ENCODE measurements around the gene RNF144B. TPM values are rescaled to one million over a fixed set of nuclear protein-coding genes. Genes with fewer than 3 reads are reported as not detected.
A peak's percentile ranks its signal among the peaks of the same experiment; 100 is the strongest.
"Not testable (repeated sequence)": the region's sequence is repeated elsewhere in the genome, so short reads cannot be mapped to it uniquely, and the experiment has no call there.

Gene RNF144B
- total RNA-seq, 3 donors from 2014 or later: 24.3 to 37.0 (median 24.8) TPM

DNA sequence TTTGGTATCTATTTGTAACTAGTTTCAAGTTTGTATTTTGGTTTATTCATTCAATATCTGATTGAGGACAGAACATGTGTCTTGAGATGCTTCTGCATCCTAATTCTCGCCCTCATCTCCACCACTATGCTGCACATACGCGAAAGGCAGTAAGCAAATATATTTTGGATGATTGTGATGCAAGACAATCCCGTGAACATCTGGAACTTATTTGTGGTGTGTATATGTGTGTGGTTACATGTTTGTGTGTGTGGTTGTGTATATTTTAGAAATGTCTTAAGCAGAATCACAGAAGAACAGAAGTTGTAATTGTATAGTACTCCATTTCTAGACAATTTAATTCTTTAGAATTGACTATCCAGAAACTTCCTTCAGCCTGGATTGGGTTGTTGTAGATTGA lies 35.1 kb upstream of the RNF144B start:
- no peaks in the 10 kb centered on the region for H3K36me3 ChIP-seq
- H3K27ac ChIP-seq: peak overlapping the region in 1 of 2 donors; percentile 59
- no peak for DNase-seq (ENCODE audit: low spot score in 2 of 2)
- H3K27me3 ChIP-seq: no peaks in the 10 kb centered on the region
- H3K9me3 ChIP-seq: no peaks in the 10 kb centered on the region
- TF ChIP-seq POLR2A (IDR thresholded peaks at IDR 0.05): no peak
- no peak for TF ChIP-seq POLR2AphosphoS5 (IDR thresholded peaks at IDR 0.05)
- no peak for TF ChIP-seq CTCF (IDR thresholded peaks at IDR 0.05)
- intact Hi-C loops (cut with DNase I; ENCODE audit: low total_unique reads): no loop called here
- H3K4me1 ChIP-seq: no peaks in the 10 kb centered on the region
- no peak overlapping the region for H3K4me3 ChIP-seq

DNA sequence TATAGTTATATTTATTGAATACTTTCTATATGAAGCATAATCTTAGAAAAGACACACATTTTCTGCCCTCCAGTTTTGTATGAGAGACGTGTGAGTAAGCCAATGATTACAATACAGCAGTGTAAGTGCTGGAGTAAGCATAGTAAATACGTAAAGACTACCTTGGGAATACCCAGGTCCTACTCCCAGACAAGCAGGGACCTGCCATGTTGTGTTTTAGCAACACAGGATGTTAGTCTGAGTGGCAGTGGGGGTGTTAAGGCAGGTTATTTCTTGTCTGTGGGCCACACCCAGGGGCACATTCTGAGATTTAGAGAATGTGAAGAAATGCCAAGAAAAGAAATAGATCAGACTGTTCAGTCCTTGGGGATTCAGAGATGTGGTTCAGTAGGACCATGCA lies 34.3 kb upstream of the RNF144B start:
- H3K4me3 ChIP-seq: no peak overlapping the region
- TF ChIP-seq POLR2A (IDR thresholded peaks at IDR 0.05): no peak
- TF ChIP-seq CTCF (IDR thresholded peaks at IDR 0.05): no peak
- TF ChIP-seq POLR2AphosphoS5 (IDR thresholded peaks at IDR 0.05): no peak

GRCh38 chr6:18353251-18353650 lies 33.9 kb upstream of the RNF144B start:
- Histone ChIP-seq H3K4me1 (no peaks in the 10 kb centered on the region), H3K4me3 (no peak overlapping the region), H3K9me3 (no peaks in the 10 kb centered on the region), H3K36me3 (no peaks in the 10 kb centered on the region), H3K27ac (no peak overlapping the region), H3K27me3 (no peaks in the 10 kb centered on the region)
- DNase-seq (ENCODE audit: low spot score in 2 of 2): no peak
- TF ChIP-seq POLR2AphosphoS5 (IDR thresholded peaks at IDR 0.05): no peak
- TF ChIP-seq POLR2A (IDR thresholded peaks at IDR 0.05): no peak
- TF ChIP-seq CTCF (IDR thresholded peaks at IDR 0.05): no peak
- intact Hi-C loops (cut with DNase I; ENCODE audit: low total_unique reads): no loop called here

More for the DNA sequence above, 34.3 kb upstream of the RNF144B start:
- intact Hi-C loops (cut with DNase I; ENCODE audit: low total_unique reads): no loop called here
- peak in 1 of 2 donors; percentile 75 for DNase-seq (ENCODE audit: low spot score in 2 of 2)
- H3K27me3 ChIP-seq: no peaks in the 10 kb centered on the region
- H3K36me3 ChIP-seq: no peaks in the 10 kb centered on the region
- no peaks in the 10 kb centered on the region for H3K4me1 ChIP-seq
- peak overlapping the region in 1 of 2 donors; percentile 59 for H3K27ac ChIP-seq
- H3K9me3 ChIP-seq: no peaks in the 10 kb centered on the region

DNA sequence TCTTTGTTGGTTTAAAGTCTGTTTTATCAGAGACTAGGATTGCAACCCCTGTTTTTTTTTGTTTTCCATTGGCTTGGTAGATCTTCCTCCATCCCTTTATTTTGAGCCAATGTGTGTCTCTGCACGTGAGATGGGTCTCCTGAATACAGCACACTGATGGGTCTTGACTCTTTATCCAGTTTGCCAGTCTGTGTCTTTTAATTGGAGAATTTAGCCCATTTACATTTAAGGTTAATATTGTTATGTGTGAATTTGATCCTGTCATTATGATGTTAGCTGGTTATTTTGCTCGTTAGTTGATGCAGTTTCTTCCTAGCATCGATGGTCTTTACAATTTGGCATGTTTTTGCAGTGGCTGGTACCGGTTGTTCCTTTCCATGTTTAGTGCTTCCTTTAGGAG lies 29.6 kb upstream of the RNF144B start:
- H3K36me3 ChIP-seq; DNase-seq (ENCODE audit: low spot score in 2 of 2); H3K27ac ChIP-seq; intact Hi-C loops (cut with DNase I; ENCODE audit: low total_unique reads); H3K4me3 ChIP-seq; H3K9me3 ChIP-seq; H3K27me3 ChIP-seq; H3K4me1 ChIP-seq: not testable (repeated sequence)

DNA sequence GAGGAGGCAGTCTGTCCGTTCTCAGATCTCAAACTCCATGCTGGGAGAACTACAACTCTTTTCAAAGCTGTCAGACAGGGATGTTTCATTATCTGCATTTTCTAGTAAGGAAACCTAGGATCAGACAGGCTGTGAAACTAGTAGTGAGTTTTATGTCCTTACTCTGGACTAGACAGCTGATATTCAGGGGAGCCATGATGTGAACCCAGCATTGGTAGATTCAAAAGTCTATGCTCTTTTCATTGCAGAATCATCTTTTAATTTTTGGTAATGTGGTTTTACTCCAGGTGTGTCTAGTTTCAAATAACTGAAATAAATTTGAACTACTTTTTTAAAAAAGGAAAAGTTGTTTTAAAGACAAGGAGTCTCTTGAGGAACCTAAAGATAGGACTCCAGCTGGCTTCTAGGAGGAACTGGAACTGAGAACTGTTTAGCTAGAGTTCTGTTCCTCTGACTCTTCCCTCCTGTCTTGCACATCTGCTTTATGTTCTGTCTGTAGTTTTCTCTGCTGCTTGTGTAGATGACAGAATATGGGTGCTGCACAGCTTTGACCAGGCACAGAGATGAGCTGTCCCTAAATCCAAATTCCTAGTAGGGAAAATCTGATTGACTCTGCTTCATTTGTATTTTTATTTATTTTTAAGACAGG lies 27.8 kb upstream of the RNF144B start:
- no peaks in the 10 kb centered on the region for H3K4me1 ChIP-seq
- no peaks in the 10 kb centered on the region for H3K36me3 ChIP-seq
- no peak overlapping the region for H3K4me3 ChIP-seq
- intact Hi-C loops (cut with DNase I; ENCODE audit: low total_unique reads): no loop called here
- H3K27ac ChIP-seq: no peak overlapping the region
- H3K9me3 ChIP-seq: no peaks in the 10 kb centered on the region
- DNase-seq (ENCODE audit: low spot score in 2 of 2): no peak
- TF ChIP-seq CTCF (IDR thresholded peaks at IDR 0.05): no peak
- no peak for TF ChIP-seq POLR2A (IDR thresholded peaks at IDR 0.05)
- TF ChIP-seq POLR2AphosphoS5 (IDR thresholded peaks at IDR 0.05): no peak
- H3K27me3 ChIP-seq: no peaks in the 10 kb centered on the region

DNA sequence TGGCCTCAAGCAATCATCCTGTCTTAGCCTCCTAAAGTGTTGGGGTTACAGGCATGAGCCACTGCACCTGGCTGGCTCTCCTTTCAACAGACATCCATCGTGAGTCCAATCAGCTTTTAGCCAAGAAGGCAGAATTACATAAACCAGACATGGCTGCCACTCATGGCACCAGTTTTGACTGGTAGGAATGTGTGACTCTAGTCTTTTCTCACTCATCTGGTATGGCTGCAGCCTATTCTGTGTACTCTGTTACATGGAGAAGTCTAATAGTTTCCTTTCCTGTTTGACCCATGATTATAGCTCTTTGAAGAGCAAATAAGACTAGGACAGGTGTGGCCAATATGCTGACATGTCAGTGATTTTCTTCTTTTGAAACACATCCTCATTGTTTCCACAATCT lies 27.0 kb upstream of the RNF144B start:
- Histone ChIP-seq H3K4me3 (no peak overlapping the region), H3K27ac (no peak overlapping the region), H3K36me3 (no peaks in the 10 kb centered on the region), H3K4me1 (no peaks in the 10 kb centered on the region), H3K9me3 (no peaks in the 10 kb centered on the region), H3K27me3 (no peaks in the 10 kb centered on the region)
- no peak for DNase-seq (ENCODE audit: low spot score in 2 of 2)
- intact Hi-C loops (cut with DNase I; ENCODE audit: low total_unique reads): no loop called here
- no peak for TF ChIP-seq POLR2A (IDR thresholded peaks at IDR 0.05)
- TF ChIP-seq POLR2AphosphoS5 (IDR thresholded peaks at IDR 0.05): no peak
- no peak for TF ChIP-seq CTCF (IDR thresholded peaks at IDR 0.05)
